GM18505 (cell line): ENCODE measurements around the gene COL7A1.
"Not testable (repeated sequence)": the region's sequence is repeated elsewhere in the genome, so short reads cannot be mapped to it uniquely, and the experiment has no call there.

Experiments
- ATAC-seq: cut with Tn5 transposase; IDR thresholded peaks from one replicate; pipeline ENCODE4 v1.9.1; 2021; ENCODE audit not compliant: unreplicated experiment
- POLR2A ChIP-seq: IDR thresholded peaks from 4 replicates; pipeline ENCODE4 v1.6.1; 2011; ENCODE audit warnings: borderline replicate concordance; ENCODE audit not compliant: insufficient read depth, insufficient read length; ENCODE audit errors: extremely low read depth

Gene COL7A1

GRCh38 chr3:48546203-48546829 lies 48.8 kb downstream of the COL7A1 start:
- no peak for TF ChIP-seq POLR2A
- ATAC-seq: no peak

- ATAC-seq: no peak
- TF ChIP-seq POLR2A: no peak
Measured at GRCh38 chr3:48544141-48544540, 51.0 kb downstream of the COL7A1 start.

- no peak for TF ChIP-seq POLR2A
- no peak for ATAC-seq
Measured at GRCh38 chr3:48543271-48543866, 51.8 kb downstream of the COL7A1 start.

- no peak for ATAC-seq
- no peak for TF ChIP-seq POLR2A
Measured at GRCh38 chr3:48538451-48538850, 56.7 kb downstream of the COL7A1 start.

GRCh38 chr3:48536785-48537184 lies 58.3 kb downstream of the COL7A1 start:
- no peak for ATAC-seq

GRCh38 chr3:48536116-48536515 lies 59.0 kb downstream of the COL7A1 start:
- no peak for ATAC-seq
- no peak for TF ChIP-seq POLR2A

More at GRCh38 chr3:48536785-48537184, 58.3 kb downstream of the COL7A1 start:
- no peak for TF ChIP-seq POLR2A

- no peak for TF ChIP-seq POLR2A
- no peak for ATAC-seq
Measured at GRCh38 chr3:48535578-48535977, 59.6 kb downstream of the COL7A1 start.

- ATAC-seq: no peak
Measured at GRCh38 chr3:48532977-48533337, 62.2 kb downstream of the COL7A1 start.

GRCh38 chr3:48532271-48532976 lies 62.7 kb downstream of the COL7A1 start:
- no peak for TF ChIP-seq POLR2A
- no peak for ATAC-seq

More at GRCh38 chr3:48532977-48533337, 62.2 kb downstream of the COL7A1 start:
- no peak for TF ChIP-seq POLR2A

GRCh38 chr3:48530701-48531100 lies 64.4 kb downstream of the COL7A1 start:
- not testable (repeated sequence) for ATAC-seq

GRCh38 chr3:48528754-48529153 lies 66.4 kb downstream of the COL7A1 start:
- no peak for TF ChIP-seq POLR2A
- ATAC-seq: no peak

- ATAC-seq: no peak
- TF ChIP-seq POLR2A: no peak
Measured at GRCh38 chr3:48528048-48528447, 67.1 kb downstream of the COL7A1 start.

GRCh38 chr3:48524970-48525369 lies 70.2 kb downstream of the COL7A1 start:
- no peak for ATAC-seq
- no peak for TF ChIP-seq POLR2A

- no peak for ATAC-seq
- TF ChIP-seq POLR2A: no peak
Measured at GRCh38 chr3:48521635-48522034, 73.5 kb downstream of the COL7A1 start.
